Measurements from ENCODE around the gene LSP1.

Gene LSP1

DNA sequence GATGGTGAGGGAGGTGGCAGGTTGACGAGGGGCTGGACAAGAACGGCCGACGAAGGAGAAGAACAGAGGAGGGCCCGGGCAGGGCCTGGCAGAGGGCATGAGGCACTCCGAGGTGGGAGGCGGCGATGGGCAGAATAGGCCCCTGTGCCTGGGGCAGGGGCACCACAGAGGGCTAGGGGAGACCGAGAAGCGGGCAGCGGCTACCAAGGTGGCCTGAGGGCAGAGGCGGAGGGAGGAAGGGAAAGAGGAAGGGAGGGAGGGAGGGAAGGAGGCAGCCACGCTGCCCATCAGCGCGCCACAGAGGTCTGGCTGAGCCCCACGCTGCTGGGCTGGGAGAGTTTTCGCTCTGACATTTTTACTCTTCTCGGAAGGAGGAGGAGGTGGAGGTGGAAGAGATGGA lies 11.3 kb downstream of the LSP1 start:
- no peak overlapping the region for H4K12ac ChIP-seq (ENCODE audit: low read depth, low read length)
- H4K91ac ChIP-seq (ENCODE audit: low read depth, low read length): no peak overlapping the region

DNA sequence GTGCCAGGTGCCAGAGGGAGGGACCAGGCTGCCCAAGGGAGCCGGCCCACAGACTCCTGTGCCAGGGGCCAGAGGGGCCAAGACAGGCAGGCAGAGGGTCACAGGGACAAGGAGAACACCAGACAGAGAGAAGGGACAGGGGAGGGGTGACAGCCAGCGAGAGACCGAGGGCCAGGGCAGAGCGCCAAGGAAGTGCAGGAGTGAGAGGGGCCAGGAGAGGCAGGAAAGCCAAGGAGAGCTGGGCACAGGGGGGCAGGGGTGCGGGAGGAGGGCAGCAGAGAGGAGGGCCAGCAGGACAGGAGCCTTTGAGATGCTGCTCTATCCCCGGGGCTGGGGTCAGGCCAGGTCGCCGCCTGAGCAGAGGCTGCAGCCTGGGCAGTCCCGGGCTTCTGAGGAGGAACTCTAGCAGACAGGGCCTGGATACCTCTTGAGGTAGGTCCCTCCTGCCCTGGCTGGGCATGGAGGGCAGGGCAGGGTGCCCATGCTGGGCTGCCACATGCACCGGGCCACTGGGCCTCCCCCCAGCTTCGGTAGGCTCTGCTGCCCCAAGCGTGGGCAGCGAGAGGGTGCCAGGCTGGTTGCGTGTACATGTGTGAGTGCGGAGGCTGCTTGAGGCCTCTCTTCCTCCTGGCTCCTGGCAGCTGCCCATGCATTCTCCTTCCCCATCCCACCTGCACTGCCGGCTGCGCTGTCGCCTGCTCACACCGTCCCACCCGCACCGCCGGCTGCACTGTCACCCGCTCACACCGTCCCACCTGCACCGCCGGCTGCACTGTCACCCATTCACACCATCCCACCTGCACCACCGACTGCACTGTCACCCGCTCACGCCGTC lies 12.2 kb downstream of the LSP1 start:
- H3K27me3 ChIP-seq (ENCODE audit: insufficient read depth, low read length): no peaks in the 10 kb centered on the region
- H2BK12ac ChIP-seq (ENCODE audit: low read length): peak overlapping the region; percentile 15
- H3K4ac ChIP-seq (ENCODE audit: low read depth, low read length): no peak overlapping the region
- H4K91ac ChIP-seq (ENCODE audit: low read depth, low read length): no peak overlapping the region
- H3K79me1 ChIP-seq (ENCODE audit: low read length): peaks cover 3% of the 10 kb centered on the region
- H3K9ac ChIP-seq (ENCODE audit: low read length): no peak overlapping the region
- no peak overlapping the region for H3K23ac ChIP-seq (ENCODE audit: low read length)
- H4K8ac ChIP-seq (ENCODE audit: low read depth, low read length): no peak overlapping the region
- no peak overlapping the region for H3K18ac ChIP-seq (ENCODE audit: low read length)
- H4K12ac ChIP-seq (ENCODE audit: low read depth, low read length): no peak overlapping the region
- no peak overlapping the region for H3K4me2 ChIP-seq (ENCODE audit: low read length)
- H2AFZ ChIP-seq (ENCODE audit: insufficient read depth, low read length, poor library complexity): no peak overlapping the region
- H2BK120ac ChIP-seq (ENCODE audit: insufficient read depth, low read length, poor library complexity): no peak overlapping the region
- H3K79me2 ChIP-seq (ENCODE audit: control insufficient read depth, insufficient read depth, low read length, poor library complexity): no peaks in the 10 kb centered on the region
- no peaks in the 10 kb centered on the region for H3K36me3 ChIP-seq (ENCODE audit: control insufficient read depth in 1 of 2, insufficient read depth in 2 of 2, low read length in 2 of 2)
- no peak for DNase-seq
- no peak overlapping the region for H3K4me3 ChIP-seq (ENCODE audit: low read depth, low read length)
- H3K27ac ChIP-seq (ENCODE audit: low read depth, low read length): no peak overlapping the region
- no peak overlapping the region for H3K14ac ChIP-seq (ENCODE audit: low read length)
- WGBS (ENCODE audit: extremely low coverage, insufficient coverage, insufficient read length): no CpG with 5 or more reads among the region's 30 CpGs
- H3K9me3 ChIP-seq (ENCODE audit: insufficient read depth, low read depth, low read length): peaks cover 2% of the 10 kb centered on the region
- H2AK5ac ChIP-seq (ENCODE audit: low read length): peak overlapping the region; percentile 5
- H3K4me1 ChIP-seq (ENCODE audit: control insufficient read depth in 1 of 2, insufficient read depth in 2 of 2, low read length in 2 of 2): peaks cover 13 to 14% of the 10 kb centered on the region in 2 experiments
- no peak overlapping the region for H2BK5ac ChIP-seq (ENCODE audit: low read depth, low read length, poor library complexity)

More for the DNA sequence above, 11.3 kb downstream of the LSP1 start:
- WGBS (ENCODE audit: extremely low coverage, insufficient coverage, insufficient read length): no CpG with 5 or more reads among the region's 18 CpGs
- no peak for DNase-seq
- H3K4ac ChIP-seq (ENCODE audit: low read depth, low read length): no peak overlapping the region
- no peak overlapping the region for H3K9ac ChIP-seq (ENCODE audit: low read length)
- H3K27ac ChIP-seq (ENCODE audit: low read depth, low read length): no peak overlapping the region
- H3K14ac ChIP-seq (ENCODE audit: low read length): no peak overlapping the region
- H3K9me3 ChIP-seq (ENCODE audit: insufficient read depth, low read depth, low read length): peaks cover 2% of the 10 kb centered on the region
- no peak overlapping the region for H2BK5ac ChIP-seq (ENCODE audit: low read depth, low read length, poor library complexity)
- peak overlapping the region; percentile 87 for H2BK12ac ChIP-seq (ENCODE audit: low read length)
- H3K18ac ChIP-seq (ENCODE audit: low read length): no peak overlapping the region
- no peaks in the 10 kb centered on the region for H3K79me2 ChIP-seq (ENCODE audit: control insufficient read depth, insufficient read depth, low read length, poor library complexity)
- H3K79me1 ChIP-seq (ENCODE audit: low read length): peaks cover 3% of the 10 kb centered on the region
- H2BK120ac ChIP-seq (ENCODE audit: insufficient read depth, low read length, poor library complexity): no peak overlapping the region
- no peak overlapping the region for H3K4me2 ChIP-seq (ENCODE audit: low read length)
- no peaks in the 10 kb centered on the region for H3K36me3 ChIP-seq (ENCODE audit: control insufficient read depth in 1 of 2, insufficient read depth in 2 of 2, low read length in 2 of 2)
- no peak overlapping the region for H2AFZ ChIP-seq (ENCODE audit: insufficient read depth, low read length, poor library complexity)
- no peak overlapping the region for H4K8ac ChIP-seq (ENCODE audit: low read depth, low read length)
- H3K4me3 ChIP-seq (ENCODE audit: low read depth, low read length): no peak overlapping the region
- no peaks in the 10 kb centered on the region for H3K27me3 ChIP-seq (ENCODE audit: insufficient read depth, low read length)
- H3K4me1 ChIP-seq (ENCODE audit: control insufficient read depth in 1 of 2, insufficient read depth in 2 of 2, low read length in 2 of 2): peaks cover 13 to 14% of the 10 kb centered on the region in 2 experiments
- no peak overlapping the region for H3K23ac ChIP-seq (ENCODE audit: low read length)
- no peak overlapping the region for H2AK5ac ChIP-seq (ENCODE audit: low read length)

DNA sequence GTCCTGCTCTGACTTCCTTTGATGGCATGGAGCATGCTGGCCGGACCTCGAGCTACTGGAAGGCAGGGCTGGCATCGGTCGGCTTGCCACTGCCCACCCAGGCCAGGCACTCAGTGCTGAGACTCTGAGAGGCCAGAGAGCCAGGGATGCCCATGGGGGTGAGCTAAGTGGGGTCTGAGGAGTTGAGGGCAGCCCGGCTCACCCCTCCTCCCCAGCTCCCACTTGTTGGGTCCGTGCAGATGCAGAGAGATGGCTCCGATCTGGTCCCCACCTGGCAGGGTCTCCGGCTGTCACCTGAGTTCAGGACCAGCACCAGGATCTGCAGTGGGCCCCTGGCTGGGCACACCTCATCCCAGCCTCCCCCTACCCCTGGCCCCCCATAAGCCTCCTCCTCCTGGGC lies 13.3 kb downstream of the LSP1 start:
- Histone ChIP-seq H3K79me2 (ENCODE audit: control insufficient read depth, insufficient read depth, low read length, poor library complexity) (no peaks in the 10 kb centered on the region), H2BK5ac (ENCODE audit: low read depth, low read length, poor library complexity) (no peak overlapping the region), H2BK12ac (ENCODE audit: low read length) (no peak overlapping the region), H2AFZ (ENCODE audit: insufficient read depth, low read length, poor library complexity) (no peak overlapping the region), H4K91ac (ENCODE audit: low read depth, low read length) (no peak overlapping the region), H3K79me1 (ENCODE audit: low read length) (peaks cover 3% of the 10 kb centered on the region), H3K4me3 (ENCODE audit: low read depth, low read length) (no peak overlapping the region), H3K18ac (ENCODE audit: low read length) (no peak overlapping the region), H4K12ac (ENCODE audit: low read depth, low read length) (no peak overlapping the region), H3K23ac (ENCODE audit: low read length) (no peak overlapping the region), H3K4me1 (ENCODE audit: control insufficient read depth in 1 of 2, insufficient read depth in 2 of 2, low read length in 2 of 2) (peaks cover 13 to 14% of the 10 kb centered on the region in 2 experiments), H4K8ac (ENCODE audit: low read depth, low read length) (no peak overlapping the region), H3K36me3 (ENCODE audit: control insufficient read depth in 1 of 2, insufficient read depth in 2 of 2, low read length in 2 of 2) (no peaks in the 10 kb centered on the region), H3K9me3 (ENCODE audit: insufficient read depth, low read depth, low read length) (peaks cover 2% of the 10 kb centered on the region), H3K27ac (ENCODE audit: low read depth, low read length) (no peak overlapping the region), H3K9ac (ENCODE audit: low read length) (no peak overlapping the region), H3K27me3 (ENCODE audit: insufficient read depth, low read length) (no peaks in the 10 kb centered on the region), H2AK5ac (ENCODE audit: low read length) (no peak overlapping the region), H2BK120ac (ENCODE audit: insufficient read depth, low read length, poor library complexity) (no peak overlapping the region), H3K14ac (ENCODE audit: low read length) (no peak overlapping the region), H3K4ac (ENCODE audit: low read depth, low read length) (no peak overlapping the region), H3K4me2 (ENCODE audit: low read length) (no peak overlapping the region)
- no CpG with 5 or more reads among the region's 8 CpGs for WGBS (ENCODE audit: extremely low coverage, insufficient coverage, insufficient read length)
- DNase-seq: no peak

DNA sequence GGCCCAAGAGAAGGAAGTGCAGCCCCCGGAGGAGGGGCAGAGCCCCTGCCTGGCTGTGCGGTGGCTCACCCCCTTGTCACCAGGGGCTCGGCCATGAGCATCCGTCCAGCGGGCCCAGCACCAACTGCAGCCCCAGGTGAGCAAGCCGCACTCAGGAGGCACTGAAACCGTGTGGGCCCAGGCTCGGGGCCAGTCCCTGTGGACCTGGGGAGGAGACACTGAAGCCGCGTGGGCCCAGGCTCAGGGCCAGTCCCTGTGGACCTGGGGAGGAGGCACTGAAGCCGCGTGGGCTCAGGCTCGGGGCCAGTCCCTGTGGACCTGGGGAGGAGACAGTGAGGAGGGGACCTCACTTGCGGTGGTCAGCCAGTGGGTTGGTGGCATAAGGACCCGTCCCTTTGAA lies 13.9 kb downstream of the LSP1 start:
- Histone ChIP-seq H3K79me2 (ENCODE audit: control insufficient read depth, insufficient read depth, low read length, poor library complexity) (no peaks in the 10 kb centered on the region), H3K27ac (ENCODE audit: low read depth, low read length) (no peak overlapping the region), H3K4me3 (ENCODE audit: low read depth, low read length) (no peak overlapping the region), H4K8ac (ENCODE audit: low read depth, low read length) (no peak overlapping the region), H3K9ac (ENCODE audit: low read length) (no peak overlapping the region), H2AK5ac (ENCODE audit: low read length) (no peak overlapping the region), H3K9me3 (ENCODE audit: insufficient read depth, low read depth, low read length) (peaks cover 2% of the 10 kb centered on the region), H3K36me3 (ENCODE audit: control insufficient read depth in 1 of 2, insufficient read depth in 2 of 2, low read length in 2 of 2) (no peaks in the 10 kb centered on the region), H2BK5ac (ENCODE audit: low read depth, low read length, poor library complexity) (no peak overlapping the region), H2BK120ac (ENCODE audit: insufficient read depth, low read length, poor library complexity) (no peak overlapping the region), H4K12ac (ENCODE audit: low read depth, low read length) (no peak overlapping the region), H3K18ac (ENCODE audit: low read length) (no peak overlapping the region), H3K27me3 (ENCODE audit: insufficient read depth, low read length) (no peaks in the 10 kb centered on the region), H3K4ac (ENCODE audit: low read depth, low read length) (no peak overlapping the region), H3K4me2 (ENCODE audit: low read length) (no peak overlapping the region), H3K79me1 (ENCODE audit: low read length) (peaks cover 3% of the 10 kb centered on the region), H4K91ac (ENCODE audit: low read depth, low read length) (no peak overlapping the region), H2BK12ac (ENCODE audit: low read length) (no peak overlapping the region), H3K14ac (ENCODE audit: low read length) (no peak overlapping the region), H2AFZ (ENCODE audit: insufficient read depth, low read length, poor library complexity) (no peak overlapping the region), H3K4me1 (ENCODE audit: control insufficient read depth in 1 of 2, insufficient read depth in 2 of 2, low read length in 2 of 2) (peaks cover 13 to 14% of the 10 kb centered on the region in 2 experiments), H3K23ac (ENCODE audit: low read length) (no peak overlapping the region)
- no CpG with 5 or more reads among the region's 15 CpGs for WGBS (ENCODE audit: extremely low coverage, insufficient coverage, insufficient read length)
- no peak for DNase-seq
